HepG2 (cell line): ENCODE results near the gene S1PR3. TPM values are rescaled to one million over a fixed set of nuclear protein-coding genes. Genes with fewer than 3 reads are reported as not detected.

Source experiments
- ATAC-seq: fragments of 200-7000 bp; cut with Tn5 transposase; 3 replicates; pipeline ENCODE4 v1.9.1; 2020; ENCODE audit warnings: mild to moderate bottlenecking, moderate library complexity
- BruUV-seq: library from RNA; stranded (reverse); fragments of 400-500 nt; replicated peaks from 2 replicates; lab custom pipeline; 2021; lab: Mats Ljungman, UMichigan
- CTCF ChIA-PET: fragments of 300-600 bp; formaldehyde crosslinking; extraction: SDS; loops from one replicate; lab custom pipeline; 2021; ENCODE audit warnings: low total read pairs, inconsistent platforms, low intra/inter-chr PET ratio; lab: Yijun Ruan, JAX
- POLR2A ChIA-PET: fragments of 350-600 bp; sonication (Branson Sonifier 250); formaldehyde crosslinking; loops from one replicate; lab custom pipeline; 2020; ENCODE audit warnings: antibody characterized with exemption, inconsistent platforms; lab: Yijun Ruan, JAX
- DNase-seq: peaks from one replicate; pipeline ENCODE4 v3.0.0-alpha.2; 2015; ENCODE audit warnings: low spot score
- FAIRE-seq: peaks from 3 replicates; lab custom pipeline; 2011; peaks lifted over from hg19 to GRCh38; lab: Jason Lieb, UNC
- H2AFZ ChIP-seq: one replicate; pipeline ENCODE4 v1.6.1; 2011; ENCODE audit warnings: low read length, inconsistent platforms
- H3K27ac ChIP-seq: fragments of 300-600 bp; 3 replicates; pipeline ENCODE4 v1.8.0; 2011; ENCODE audit warnings: mixed run types, mild to moderate bottlenecking, mixed read lengths, low read length, inconsistent platforms; ENCODE audit not compliant: insufficient read depth; ENCODE audit errors: extremely low read length
- H3K27me3 ChIP-seq, 2 experiments: fragments of 200-600 bp in 1 of 2; 2 replicates in 1 of 2; 3 replicates in 1 of 2; pipeline versions ENCODE4 v1.6.0 to v1.8.0; 2011; ENCODE audit warnings: low read length in 2 of 2, mild to moderate bottlenecking in 2 of 2, moderate library complexity in 2 of 2, inconsistent platforms in 1 of 2; ENCODE audit not compliant: insufficient read depth in 2 of 2, control insufficient read depth in 1 of 2
- H3K36me3 ChIP-seq, 2 experiments: fragments of 200-600 bp in 1 of 2; replicated peaks in 1 of 2; 2 replicates in 1 of 2; 3 replicates in 1 of 2; pipeline versions ENCODE4 v1.5.1 to v1.8.0; 2011; ENCODE audit warnings: low read length in 2 of 2, inconsistent platforms in 1 of 2; ENCODE audit not compliant: insufficient read depth in 2 of 2, control insufficient read depth in 1 of 2
- H3K4me1 ChIP-seq: 2 replicates; pipeline ENCODE4 v1.5.1; 2012; ENCODE audit warnings: low read length, inconsistent platforms; ENCODE audit not compliant: insufficient read depth
- H3K4me2 ChIP-seq: 2 replicates; pipeline ENCODE4 v1.6.0; 2011; ENCODE audit warnings: low read depth, low read length, inconsistent platforms
- H3K4me3 ChIP-seq, 3 experiments: fragments of 200-600 bp in 1 of 3; sonication (generic), shearing (Covaris generic) in 1 of 3; replicated peaks in 1 of 3; 2 replicates each; pipeline ENCODE4 v1.5.1; 2011 to 2016; ENCODE audit warnings: low read length in 3 of 3, inconsistent platforms in 2 of 3, low read depth in 2 of 3, mild to moderate bottlenecking in 2 of 3, control low read depth in 1 of 3, mixed read lengths in 1 of 3; ENCODE audit not compliant: insufficient read depth in 1 of 3
- H3K79me2 ChIP-seq: one replicate; pipeline ENCODE4 v1.6.1; 2011; ENCODE audit warnings: low read length, inconsistent platforms; ENCODE audit not compliant: insufficient read depth
- H3K9ac ChIP-seq: 2 replicates; pipeline ENCODE4 v1.6.0; 2011; ENCODE audit warnings: mild to moderate bottlenecking, low read depth, low read length, inconsistent platforms; ENCODE audit not compliant: insufficient read depth
- H3K9me3 ChIP-seq: 2 replicates; pipeline ENCODE4 v1.5.1; 2012; ENCODE audit warnings: mild to moderate bottlenecking, low read length
- H4K20me1 ChIP-seq: 2 replicates; pipeline ENCODE4 v1.6.0; 2011; ENCODE audit warnings: inconsistent platforms, mild to moderate bottlenecking, low read length, moderate library complexity; ENCODE audit not compliant: insufficient read depth
- ARNT2 ChIP-seq: sonication (generic); formaldehyde crosslinking; IDR thresholded peaks from 2 replicates; pipeline ENCODE4 v1.8.0; 2022; ENCODE audit warnings: mild to moderate bottlenecking, low read depth, missing genetic modification reagents, moderate library complexity
- ZNF24 ChIP-seq: fragments of 450-650 bp; IDR thresholded peaks from 2 replicates; pipeline ENCODE4 v1.6.1; 2017; ENCODE audit warnings: antibody characterized with exemption, mild to moderate bottlenecking
- ZNF552 ChIP-seq: sonication (generic); formaldehyde crosslinking; IDR thresholded peaks from 2 replicates; pipeline ENCODE4 v1.9.0; 2022; ENCODE audit warnings: missing genetic modification reagents, mild to moderate bottlenecking, borderline replicate concordance
- ZNF570 ChIP-seq: sonication (generic); formaldehyde crosslinking; IDR thresholded peaks from 2 replicates; pipeline ENCODE4 v1.4.0; 2020; ENCODE audit warnings: mild to moderate bottlenecking, missing genetic modification reagents, borderline replicate concordance
- ZNF800 ChIP-seq: sonication (generic); formaldehyde crosslinking; IDR thresholded peaks from 2 replicates; pipeline ENCODE4 v1.4.0; 2020; ENCODE audit warnings: missing genetic modification reagents
- ZNF879 ChIP-seq: sonication (generic); formaldehyde crosslinking; IDR thresholded peaks from 2 replicates; pipeline ENCODE4 v1.8.1; 2023; ENCODE audit warnings: missing genetic modification reagents
- WGBS: methylation state at CpG from one replicate; pipeline ENCODE4 v1.1.6; 2017; ENCODE audit warnings: low lambda C conversion rate; 5-methylcytosine and 5-hydroxymethylcytosine counted together
- in situ Hi-C: cut with HindIII; loops from 2 replicates; pipeline ENCODE4 v1.10.0; 2017; ENCODE audit warnings: low pct_unique_long_range_greater_than_20kb; ENCODE audit not compliant: extremely low pct_ligation_motif_present
- intact Hi-C: fragments of 100-400 bp; cut with micrococcal nuclease; formaldehyde crosslinking; loops from one replicate; pipeline ENCODE4 v1.10.0; 2022; ENCODE audit not compliant: unreplicated experiment
- polyA plus RNA-seq, 8 experiments: library from polyadenylated mRNA; depleted of rRNA in 3 of 8; stranded (reverse) in 7 of 8; unstranded in 1 of 8; fragments of >200 nt; fragmentation: Illumina TruSeq in 4 of 8; extraction: Trizol in 4 of 8; gene quantifications; 2 replicates each; pipeline versions ENCODE4 v1.2.1 to v1.2.3, GENCODE V29; 2011 to 2016; ENCODE audit warnings: low read depth in 4 of 8, missing spikeins in 1 of 8, mixed read lengths in 1 of 8; ENCODE audit not compliant: insufficient read depth in 1 of 8
- total RNA-seq, 5 experiments: library from RNA; depleted of rRNA; stranded (reverse); fragments of >200 nt; fragmentation: Illumina TruSeq; extraction: Trizol; gene quantifications; 2 replicates each; pipeline ENCODE4 v1.2.3, GENCODE V29; 2016; ENCODE audit warnings: low read depth in 1 of 5

S1PR3 gene
- total and polyA plus RNA-seq, 2 of the 13 experiments (the other 11 are each of a cell fraction or from before 2014, with no cell fraction given), result 0.02 TPM; not detected in 1

DNA sequence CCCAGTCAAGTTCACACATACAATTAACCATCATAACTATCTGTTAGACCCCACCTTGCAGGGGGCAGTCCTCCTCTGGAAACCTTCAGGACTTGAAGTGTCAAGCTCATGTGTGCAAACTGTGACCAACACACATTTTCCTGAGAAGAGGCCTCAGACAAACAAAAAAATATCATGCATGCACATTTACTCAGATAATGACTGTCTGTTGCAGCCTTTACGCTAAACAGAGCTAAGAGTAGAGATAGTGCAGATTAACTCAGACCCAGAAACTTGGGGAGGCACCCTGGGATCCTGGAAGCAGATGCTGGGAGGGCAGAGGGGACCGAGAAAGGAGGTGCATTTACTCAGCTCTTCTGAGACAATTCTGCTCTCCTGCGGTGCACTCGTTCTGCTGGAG lies 3.6 kb upstream of the S1PR3 start:
- Histone ChIP-seq H3K4me2 (no peak overlapping the region), H3K4me1 (peaks cover 5% of the 10 kb centered on the region; the same call in 1 of the 2 replicates), H3K36me3 (no peaks in the 10 kb centered on the region), H3K27ac (no peak overlapping the region), H3K4me3 (no peak overlapping the region), H3K9ac (no peak overlapping the region), H3K79me2 (no peaks in the 10 kb centered on the region), H2AFZ (no peak overlapping the region), H3K9me3 (no peaks in the 10 kb centered on the region), H4K20me1 (no peaks in the 10 kb centered on the region), H3K27me3 (peaks cover 0 to 22% of the 10 kb centered on the region in 2 experiments; a peak in 3 of 5 replicates)
- no peak for FAIRE-seq
- WGBS, result 21% methylated on average over 4 of the region's 4 CpGs
- no peak for TF ChIP-seq ARNT2 (CRISPR knock-in tag)
- TF ChIP-seq ZNF879 (CRISPR knock-in tag), result no peak
- no peak for TF ChIP-seq ZNF800 (CRISPR knock-in tag)
- no peak for TF ChIP-seq ZNF24
- no peak for TF ChIP-seq ZNF570 (CRISPR knock-in tag)
- TF ChIP-seq ZNF552 (CRISPR knock-in tag), result no peak
- CTCF ChIA-PET, result no interaction called here
- in situ Hi-C loops (no loop called here), intact Hi-C loops (no loop called here)
- POLR2A ChIA-PET, result no interaction called here
- ATAC-seq, result no peak
- DNase-seq, result no peak
- no TSS peak for BruUV-seq
